Measurements from ENCODE around the gene SLC25A52.

The SLC25A52 gene

GRCh38 chr18:31791817-31792579, 31.3 kb upstream of the SLC25A52 start:
- no peak for DNase-seq (ENCODE audit: low spot score)
- Histone ChIP-seq H3K4me3 (no peak overlapping the region), H3K27ac (no peak overlapping the region)
- no peak for TF ChIP-seq CTCF (IDR thresholded peaks at IDR 0.05)

GRCh38 chr18:31789409-31789808, 28.7 kb upstream of the SLC25A52 start:
- no peak for DNase-seq (ENCODE audit: low spot score)
- Histone ChIP-seq H3K4me3 (no peak overlapping the region), H3K27ac (no peak overlapping the region)
- TF ChIP-seq CTCF (IDR thresholded peaks at IDR 0.05): no peak

- H3K4me3 ChIP-seq: no peak overlapping the region
- no peak for TF ChIP-seq CTCF (IDR thresholded peaks at IDR 0.05)
- no peak overlapping the region for H3K27ac ChIP-seq
- no peak for DNase-seq (ENCODE audit: low spot score)
Measured at GRCh38 chr18:31783059-31783458, 22.4 kb upstream of the SLC25A52 start.

- no peak for TF ChIP-seq CTCF (IDR thresholded peaks at IDR 0.05)
- DNase-seq (ENCODE audit: low spot score): no peak
- Histone ChIP-seq H3K4me3 (no peak overlapping the region), H3K27ac (no peak overlapping the region)
Measured at GRCh38 chr18:31778391-31778950, 17.8 kb upstream of the SLC25A52 start.

- no peak for TF ChIP-seq CTCF (IDR thresholded peaks at IDR 0.05)
- DNase-seq (ENCODE audit: low spot score): no peak
- Histone ChIP-seq H3K4me3 (no peak overlapping the region), H3K27ac (no peak overlapping the region)
Measured at GRCh38 chr18:31776093-31776492, 15.4 kb upstream of the SLC25A52 start.

GRCh38 chr18:31774962-31775361, 14.3 kb upstream of the SLC25A52 start:
- no peak for TF ChIP-seq CTCF (IDR thresholded peaks at IDR 0.05)

GRCh38 chr18:31774477-31774785, 13.8 kb upstream of the SLC25A52 start:
- no peak for TF ChIP-seq CTCF (IDR thresholded peaks at IDR 0.05)
- H3K27ac ChIP-seq: no peak overlapping the region
- DNase-seq (ENCODE audit: low spot score): no peak
- H3K4me3 ChIP-seq: no peak overlapping the region

More at GRCh38 chr18:31774962-31775361, 14.3 kb upstream of the SLC25A52 start:
- H3K27ac ChIP-seq: no peak overlapping the region
- DNase-seq (ENCODE audit: low spot score): no peak
- no peak overlapping the region for H3K4me3 ChIP-seq
